ENCODE measurements around the gene SHISA8.
A peak's percentile ranks its signal among the peaks of the same experiment; 100 is the strongest.

The SHISA8 gene

DNA sequence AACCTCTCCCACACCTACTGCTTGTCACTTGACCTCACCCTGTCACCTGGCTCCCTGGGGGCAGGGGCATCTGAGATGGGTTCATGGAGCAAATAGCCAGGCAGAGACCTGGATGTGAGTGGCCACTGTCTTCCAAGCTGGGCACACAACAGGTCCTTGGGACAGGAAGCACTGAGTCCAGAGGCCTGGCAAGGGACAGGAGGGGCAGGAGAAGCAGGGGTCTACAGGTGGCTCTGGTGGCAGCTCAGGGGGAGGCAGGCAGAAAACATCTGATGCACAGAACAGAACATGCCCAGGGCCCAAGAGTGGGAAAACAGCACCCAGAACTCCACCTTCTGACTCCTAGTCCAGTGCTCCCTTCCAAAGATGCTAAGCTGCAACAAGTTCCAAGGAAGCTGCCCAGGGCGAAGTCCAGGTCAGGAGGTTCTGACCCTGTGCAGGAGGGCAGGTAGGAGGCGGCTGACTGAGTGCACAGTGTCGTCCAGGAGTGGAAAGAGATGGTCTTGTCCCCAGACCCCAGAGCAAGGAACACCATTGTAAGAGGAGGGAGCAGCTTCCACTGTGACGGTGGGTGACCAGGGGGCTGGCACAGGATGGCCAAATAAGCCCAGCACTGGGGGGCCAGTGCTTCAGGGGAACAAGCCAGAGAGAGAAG lies 8.2 kb upstream of the SHISA8 start:
- TF ChIP-seq, protein P1, sequence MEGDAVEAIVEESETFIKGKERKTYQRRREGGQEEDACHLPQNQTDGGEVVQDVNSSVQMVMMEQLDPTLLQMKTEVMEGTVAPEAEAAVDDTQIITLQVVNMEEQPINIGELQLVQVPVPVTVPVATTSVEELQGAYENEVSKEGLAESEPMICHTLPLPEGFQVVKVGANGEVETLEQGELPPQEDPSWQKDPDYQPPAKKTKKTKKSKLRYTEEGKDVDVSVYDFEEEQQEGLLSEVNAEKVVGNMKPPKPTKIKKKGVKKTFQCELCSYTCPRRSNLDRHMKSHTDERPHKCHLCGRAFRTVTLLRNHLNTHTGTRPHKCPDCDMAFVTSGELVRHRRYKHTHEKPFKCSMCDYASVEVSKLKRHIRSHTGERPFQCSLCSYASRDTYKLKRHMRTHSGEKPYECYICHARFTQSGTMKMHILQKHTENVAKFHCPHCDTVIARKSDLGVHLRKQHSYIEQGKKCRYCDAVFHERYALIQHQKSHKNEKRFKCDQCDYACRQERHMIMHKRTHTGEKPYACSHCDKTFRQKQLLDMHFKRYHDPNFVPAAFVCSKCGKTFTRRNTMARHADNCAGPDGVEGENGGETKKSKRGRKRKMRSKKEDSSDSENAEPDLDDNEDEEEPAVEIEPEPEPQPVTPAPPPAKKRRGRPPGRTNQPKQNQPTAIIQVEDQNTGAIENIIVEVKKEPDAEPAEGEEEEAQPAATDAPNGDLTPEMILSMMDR (IDR thresholded peaks at IDR 0.05; ENCODE audit: extremely low read depth, missing control alignments) = no peak
- no peak for DNase-seq (ENCODE audit: low spot score)

DNA sequence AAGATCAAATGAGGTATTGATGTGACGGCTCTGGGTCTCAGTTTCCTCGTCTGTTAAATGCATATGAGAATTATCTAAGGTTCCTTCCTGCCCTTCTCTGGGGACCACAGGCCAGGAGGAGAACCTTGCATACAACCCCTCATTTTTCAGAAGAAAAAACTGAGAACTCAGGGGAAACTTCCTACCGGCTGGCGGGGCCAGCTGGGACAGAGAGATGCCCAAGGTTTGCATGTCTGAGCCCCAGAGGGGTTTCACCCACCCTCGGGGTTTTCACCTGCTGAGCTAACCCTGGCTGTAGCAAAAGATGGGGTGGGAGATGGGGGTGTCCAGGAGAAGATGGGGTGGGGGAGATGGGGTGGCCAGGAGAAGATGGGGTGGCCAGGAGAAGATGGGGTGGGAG lies 7.5 kb upstream of the SHISA8 start:
- TF ChIP-seq, protein P1 (IDR thresholded peaks at IDR 0.05; ENCODE audit: extremely low read depth, missing control alignments) = no peak
- no peak for DNase-seq (ENCODE audit: low spot score)

DNA sequence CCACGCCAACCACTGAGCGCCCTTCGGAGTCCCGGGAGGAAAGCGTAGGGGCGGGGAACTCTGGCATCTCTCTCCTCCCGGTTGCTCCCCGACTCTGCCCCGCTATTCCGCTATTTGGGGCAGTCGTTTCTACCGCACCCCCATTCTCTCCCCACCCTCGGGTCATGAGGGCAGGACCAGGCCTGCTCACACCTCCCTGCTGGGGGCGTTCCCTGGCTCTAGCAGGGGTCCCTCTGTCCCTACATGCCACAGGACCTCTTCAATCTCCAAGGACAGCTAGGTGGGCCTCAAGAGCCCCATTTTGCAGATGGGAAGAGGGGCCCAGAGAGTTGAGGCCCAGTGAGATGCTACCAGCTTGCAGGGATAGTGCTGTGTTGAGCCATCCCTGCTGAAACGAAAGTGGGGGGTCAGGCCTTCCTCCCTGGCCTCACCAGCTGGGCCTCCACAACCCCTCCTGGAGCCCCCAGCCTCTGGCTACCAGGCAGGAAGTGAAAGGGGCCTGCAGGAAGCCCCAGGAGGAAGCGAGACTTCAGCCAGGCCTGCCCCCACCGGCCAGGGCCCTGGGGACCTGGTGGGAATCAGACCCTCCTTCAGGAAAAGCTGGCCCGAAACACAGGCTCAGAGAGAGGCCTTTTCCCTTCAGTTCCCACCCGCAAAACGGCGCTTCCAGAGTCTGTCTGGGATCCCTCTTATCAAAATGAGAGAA lies 5.5 kb upstream of the SHISA8 start:
- TF ChIP-seq, protein P1 (IDR thresholded peaks at IDR 0.05; ENCODE audit: extremely low read depth, missing control alignments) = no peak
- DNase-seq (ENCODE audit: low spot score) = no peak

DNA sequence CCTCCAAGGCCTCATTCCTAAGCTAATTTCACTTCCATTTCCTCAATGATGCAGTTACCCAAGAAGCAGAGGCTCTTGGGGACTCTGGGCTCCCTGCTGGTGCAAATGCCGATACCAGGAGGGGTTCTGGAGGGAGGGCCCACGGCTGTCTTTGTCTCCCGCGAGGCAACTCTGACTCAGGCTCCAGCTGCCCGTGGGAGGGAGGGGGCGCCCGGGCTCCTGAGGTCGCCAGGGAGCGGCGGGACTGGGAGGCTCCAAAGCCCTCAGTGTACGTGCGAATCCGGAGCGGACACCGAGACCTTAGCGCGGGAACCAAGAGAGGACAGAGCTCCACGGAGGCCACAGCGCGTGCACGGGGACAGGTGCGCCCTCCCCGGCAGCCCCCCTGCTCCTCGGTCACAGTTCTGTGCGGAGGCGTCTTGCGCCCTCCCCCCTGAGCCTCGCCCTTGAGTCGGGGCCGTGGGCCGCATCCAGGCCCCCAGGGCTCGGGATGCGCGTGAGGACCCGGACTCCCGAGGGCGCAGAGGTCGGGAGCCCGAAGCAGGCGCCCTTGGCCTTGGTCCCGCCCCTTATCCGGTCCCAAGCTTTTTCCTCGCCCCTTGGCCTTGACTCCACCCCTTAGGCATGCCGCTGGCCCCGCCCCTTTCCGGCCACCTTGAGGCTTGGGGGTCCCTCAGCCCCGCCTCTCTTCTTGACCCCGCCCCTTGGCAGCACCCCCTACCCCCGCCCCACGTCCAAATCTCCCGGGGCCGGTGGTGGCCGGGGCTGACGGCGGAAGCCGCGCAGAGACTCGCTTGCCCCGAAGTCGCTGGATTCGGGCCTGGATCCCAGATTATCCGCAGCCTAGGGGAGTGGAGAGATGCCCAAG lies 4.7 kb upstream of the SHISA8 start:
- TF ChIP-seq, protein P1 (IDR thresholded peaks at IDR 0.05; ENCODE audit: extremely low read depth, missing control alignments) = no peak
- peak; percentile 91 for DNase-seq (ENCODE audit: low spot score)

DNA sequence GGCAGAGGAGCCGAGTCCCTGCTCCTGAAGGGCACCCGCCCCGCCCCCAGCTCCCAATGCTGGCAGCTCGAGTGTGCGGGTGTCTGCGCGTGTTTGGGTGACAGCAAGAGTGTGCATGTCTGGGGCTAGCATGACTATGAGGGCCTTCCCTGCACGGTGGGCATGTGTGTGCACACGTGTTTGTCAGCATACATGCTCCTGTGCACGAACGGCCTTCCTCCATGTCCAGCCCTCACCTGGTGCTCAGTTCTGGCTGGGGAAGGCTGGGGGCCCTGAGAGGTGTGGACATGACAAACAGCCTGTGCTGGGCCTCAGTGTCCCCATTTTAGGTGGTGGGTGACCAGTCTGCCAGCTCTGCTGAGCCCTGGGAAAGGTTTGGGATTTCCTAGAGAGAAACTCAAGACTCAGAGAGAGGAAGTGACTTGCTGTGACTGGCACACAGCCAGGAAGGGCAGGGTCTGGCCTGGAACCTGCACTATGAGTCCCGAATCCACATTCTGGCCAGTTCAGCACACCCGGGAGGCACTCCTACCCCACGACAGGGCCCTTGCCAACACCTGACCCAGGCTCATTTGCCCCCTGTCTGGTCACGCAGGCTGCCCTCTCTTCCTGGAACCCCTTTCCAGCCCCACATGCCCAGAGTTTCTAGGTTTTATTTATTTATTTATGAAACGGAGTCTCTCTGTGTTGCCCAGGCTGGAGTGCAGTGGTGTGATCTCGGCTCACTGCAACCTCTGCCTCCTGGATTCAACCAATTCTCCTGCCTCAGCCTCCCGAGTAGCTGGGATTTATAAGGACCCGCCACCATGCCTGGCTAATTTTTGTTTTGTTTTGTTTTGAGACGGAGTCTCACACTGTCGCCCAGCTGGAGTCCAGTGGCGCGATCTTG lies 3.3 kb upstream of the SHISA8 start:
- TF ChIP-seq, protein P1 (IDR thresholded peaks at IDR 0.05; ENCODE audit: extremely low read depth, missing control alignments) = no peak
- no peak for DNase-seq (ENCODE audit: low spot score)

DNA sequence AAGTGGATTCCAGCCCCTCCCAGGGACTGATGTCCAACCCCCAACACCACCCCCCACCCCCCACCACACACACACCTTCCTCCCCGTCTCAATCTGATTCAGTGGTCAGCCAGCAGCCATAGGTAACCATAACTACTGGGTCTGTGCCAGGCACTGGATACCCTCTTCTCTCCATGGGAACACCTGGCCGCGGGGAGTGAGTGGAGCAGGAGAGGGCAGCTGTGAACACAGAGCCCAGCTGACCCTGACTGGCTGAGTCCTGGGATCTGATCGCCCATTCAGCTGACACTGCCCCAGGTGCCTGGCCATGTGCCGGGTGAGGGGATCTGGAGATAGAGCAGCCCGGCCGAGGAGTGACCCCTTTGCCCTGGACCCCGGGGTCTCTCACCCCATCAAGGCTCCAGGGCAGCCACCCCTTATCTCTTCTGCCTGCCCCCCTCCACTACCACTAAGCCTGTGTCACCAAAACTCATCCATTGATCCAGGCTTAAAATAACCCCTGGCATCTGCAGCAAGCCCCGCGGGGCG lies 2.6 kb upstream of the SHISA8 start:
- no peak for DNase-seq (ENCODE audit: low spot score)
- TF ChIP-seq, protein P1 (IDR thresholded peaks at IDR 0.05; ENCODE audit: extremely low read depth, missing control alignments) = no peak

All from GM20000 (cell line).